ENCODE data around the gene GPC6. TPM values are rescaled to one million over a fixed set of nuclear protein-coding genes. Genes with fewer than 3 reads are reported as not detected.

GPC6 gene
- polyA plus RNA-seq, 1 donor from 2014 or later, result 9.0 TPM

GRCh38 chr13:94346261-94347019 is 1119.8 kb downstream of the GPC6 start:
- Histone ChIP-seq H3K27me3 (ENCODE audit: insufficient read depth, low read depth, low read length) (no peaks in the 10 kb centered on the region), H3K4me2 (ENCODE audit: low read length) (no peak overlapping the region), H3K9me3 (ENCODE audit: low read length) (no peaks in the 10 kb centered on the region), H2AFZ (ENCODE audit: low read depth, low read length) (no peak overlapping the region), H3F3A (ENCODE audit: insufficient read depth, low read length, poor library complexity, severe bottlenecking) (no peaks in the 10 kb centered on the region), H3K4me3 (ENCODE audit: low read length) (no peak overlapping the region), H3K9ac (ENCODE audit: low read length) (no peak overlapping the region), H3K79me2 (replicated peaks; ENCODE audit: insufficient read depth, low read length) (no peaks in the 10 kb centered on the region), H3K36me3 (ENCODE audit: insufficient read depth, low read length) (no peaks in the 10 kb centered on the region), H3K9me2 (ENCODE audit: insufficient read depth, low read length) (no peaks in the 10 kb centered on the region), H3K27ac (ENCODE audit: low read length) (no peak overlapping the region), H4K20me1 (ENCODE audit: insufficient read depth) (no peaks in the 10 kb centered on the region)
- TF ChIP-seq POLR2AphosphoS5 (IDR thresholded peaks at IDR 0.05) (no peak), SMC3 (conservative IDR thresholded peaks at IDR 0.05; ENCODE audit: poor library complexity) (no peak), EZH2 (IDR thresholded peaks at IDR 0.05; ENCODE audit: borderline replicate concordance, insufficient read depth, low read length, poor library complexity, severe bottlenecking) (no peak), RAD21 (conservative IDR thresholded peaks at IDR 0.05) (no peak), TAF1 (IDR thresholded peaks at IDR 0.05; ENCODE audit: low read depth) (no peak), CTCF (IDR thresholded peaks at IDR 0.05; ENCODE audit: poor library complexity, severe bottlenecking) (no peak), MXI1 (conservative IDR thresholded peaks at IDR 0.05; ENCODE audit: poor library complexity, severe bottlenecking) (no peak), EP300 (conservative IDR thresholded peaks at IDR 0.05; ENCODE audit: poor library complexity, severe bottlenecking) (no peak)
- TF ChIP-seq, protein P1, sequence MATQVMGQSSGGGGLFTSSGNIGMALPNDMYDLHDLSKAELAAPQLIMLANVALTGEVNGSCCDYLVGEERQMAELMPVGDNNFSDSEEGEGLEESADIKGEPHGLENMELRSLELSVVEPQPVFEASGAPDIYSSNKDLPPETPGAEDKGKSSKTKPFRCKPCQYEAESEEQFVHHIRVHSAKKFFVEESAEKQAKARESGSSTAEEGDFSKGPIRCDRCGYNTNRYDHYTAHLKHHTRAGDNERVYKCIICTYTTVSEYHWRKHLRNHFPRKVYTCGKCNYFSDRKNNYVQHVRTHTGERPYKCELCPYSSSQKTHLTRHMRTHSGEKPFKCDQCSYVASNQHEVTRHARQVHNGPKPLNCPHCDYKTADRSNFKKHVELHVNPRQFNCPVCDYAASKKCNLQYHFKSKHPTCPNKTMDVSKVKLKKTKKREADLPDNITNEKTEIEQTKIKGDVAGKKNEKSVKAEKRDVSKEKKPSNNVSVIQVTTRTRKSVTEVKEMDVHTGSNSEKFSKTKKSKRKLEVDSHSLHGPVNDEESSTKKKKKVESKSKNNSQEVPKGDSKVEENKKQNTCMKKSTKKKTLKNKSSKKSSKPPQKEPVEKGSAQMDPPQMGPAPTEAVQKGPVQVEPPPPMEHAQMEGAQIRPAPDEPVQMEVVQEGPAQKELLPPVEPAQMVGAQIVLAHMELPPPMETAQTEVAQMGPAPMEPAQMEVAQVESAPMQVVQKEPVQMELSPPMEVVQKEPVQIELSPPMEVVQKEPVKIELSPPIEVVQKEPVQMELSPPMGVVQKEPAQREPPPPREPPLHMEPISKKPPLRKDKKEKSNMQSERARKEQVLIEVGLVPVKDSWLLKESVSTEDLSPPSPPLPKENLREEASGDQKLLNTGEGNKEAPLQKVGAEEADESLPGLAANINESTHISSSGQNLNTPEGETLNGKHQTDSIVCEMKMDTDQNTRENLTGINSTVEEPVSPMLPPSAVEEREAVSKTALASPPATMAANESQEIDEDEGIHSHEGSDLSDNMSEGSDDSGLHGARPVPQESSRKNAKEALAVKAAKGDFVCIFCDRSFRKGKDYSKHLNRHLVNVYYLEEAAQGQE (IDR thresholded peaks at IDR 0.05; ENCODE audit: borderline replicate concordance), result no peak

DNA sequence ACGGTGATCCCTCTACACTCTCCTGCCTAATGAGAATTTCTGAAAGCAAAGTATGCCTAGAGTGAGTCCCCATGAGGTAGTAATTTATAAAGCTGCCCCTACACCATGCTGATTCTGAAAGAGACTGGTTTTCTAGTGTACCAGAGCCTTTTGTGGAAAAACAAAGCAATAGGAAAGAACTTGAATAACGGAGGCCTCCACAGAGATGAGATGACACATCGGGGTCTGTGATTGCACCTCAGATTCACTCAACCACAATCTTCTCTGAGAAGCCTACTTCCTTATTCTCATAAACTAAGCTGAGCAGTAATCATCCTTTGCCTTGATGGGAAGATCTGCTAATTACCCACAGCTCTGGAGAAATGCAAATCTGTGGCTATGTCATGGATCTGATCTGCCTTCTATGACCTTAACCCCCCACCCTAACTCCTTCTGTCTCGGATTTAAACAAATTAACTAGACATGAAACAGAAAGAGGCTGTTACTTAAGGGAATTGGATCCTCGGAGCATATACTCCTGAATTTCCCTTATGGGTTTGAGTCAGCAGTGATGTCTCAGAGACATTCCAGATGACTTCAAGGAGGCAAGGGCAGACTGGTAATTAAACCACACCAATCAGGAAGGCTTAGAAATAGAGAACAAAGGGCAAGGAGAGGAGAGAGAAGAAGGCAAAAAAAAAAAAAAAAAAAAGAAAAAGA is 1124.8 kb downstream of the GPC6 start:
- H2AFZ ChIP-seq (ENCODE audit: low read depth, low read length), result no peak overlapping the region
- H3K36me3 ChIP-seq (ENCODE audit: insufficient read depth, low read length), result no peaks in the 10 kb centered on the region
- H4K20me1 ChIP-seq (ENCODE audit: insufficient read depth), result no peaks in the 10 kb centered on the region
- no peak overlapping the region for H3K4me3 ChIP-seq (ENCODE audit: low read length)
- TF ChIP-seq EP300 (conservative IDR thresholded peaks at IDR 0.05; ENCODE audit: poor library complexity, severe bottlenecking), result no peak
- TF ChIP-seq MXI1 (conservative IDR thresholded peaks at IDR 0.05; ENCODE audit: poor library complexity, severe bottlenecking), result no peak
- TF ChIP-seq, protein P1 (IDR thresholded peaks at IDR 0.05; ENCODE audit: borderline replicate concordance), result no peak
- no peak for TF ChIP-seq POLR2AphosphoS5 (IDR thresholded peaks at IDR 0.05)
- TF ChIP-seq CTCF (IDR thresholded peaks at IDR 0.05; ENCODE audit: poor library complexity, severe bottlenecking), result no peak
- no peak for TF ChIP-seq RAD21 (conservative IDR thresholded peaks at IDR 0.05)
- no peak for TF ChIP-seq EZH2 (IDR thresholded peaks at IDR 0.05; ENCODE audit: borderline replicate concordance, insufficient read depth, low read length, poor library complexity, severe bottlenecking)
- TF ChIP-seq TAF1 (IDR thresholded peaks at IDR 0.05; ENCODE audit: low read depth), result no peak
- no peak for TF ChIP-seq SMC3 (conservative IDR thresholded peaks at IDR 0.05; ENCODE audit: poor library complexity)
- H3K79me2 ChIP-seq (replicated peaks; ENCODE audit: insufficient read depth, low read length), result no peaks in the 10 kb centered on the region
- H3K9me2 ChIP-seq (ENCODE audit: insufficient read depth, low read length), result no peaks in the 10 kb centered on the region
- no peaks in the 10 kb centered on the region for H3K27me3 ChIP-seq (ENCODE audit: insufficient read depth, low read depth, low read length)
- no peak overlapping the region for H3K4me2 ChIP-seq (ENCODE audit: low read length)
- H3K9me3 ChIP-seq (ENCODE audit: low read length), result no peaks in the 10 kb centered on the region
- no peak overlapping the region for H3K9ac ChIP-seq (ENCODE audit: low read length)
- H3F3A ChIP-seq (ENCODE audit: insufficient read depth, low read length, poor library complexity, severe bottlenecking), result no peaks in the 10 kb centered on the region
- no peak overlapping the region for H3K27ac ChIP-seq (ENCODE audit: low read length)

Data from neural cell (in vitro differentiated cells).